Measurements from ENCODE around the gene NSUN5. TPM values are rescaled to one million over a fixed set of nuclear protein-coding genes. Genes with fewer than 3 reads are reported as not detected.

Gene NSUN5
- total RNA-seq, 1 donor from 2014 or later: 27.1 TPM

Other genes starting within 250 kb of the NSUN5 start
- gene SPDYE9, start 222.8 kb downstream of the NSUN5 start, total RNA-seq: not detected
- not detected for gene TRIM50, start 19.3 kb upstream of the NSUN5 start, total RNA-seq
- gene FKBP6, start 19.3 kb upstream of the NSUN5 start, total RNA-seq: 0.47 TPM
- 0.92 TPM for gene FZD9, start 125.0 kb upstream of the NSUN5 start, total RNA-seq
- 56.0 TPM for gene BAZ1B, start 213.5 kb upstream of the NSUN5 start, total RNA-seq
- gene BCL7B, start 248.9 kb upstream of the NSUN5 start, total RNA-seq: 52.8 TPM

Measured in lower lobe of right lung (tissue), 1 donor.